Measurements from ENCODE around the gene CANT1. TPM values are rescaled to one million over a fixed set of nuclear protein-coding genes. Genes with fewer than 3 reads are reported as not detected.
"Not testable (repeated sequence)": the region's sequence is repeated elsewhere in the genome, so short reads cannot be mapped to it uniquely, and the experiment has no call there.

CANT1 gene
- total RNA-seq, 2 experiments from 2014 or later: 48.7 to 51.0 TPM

DNA sequence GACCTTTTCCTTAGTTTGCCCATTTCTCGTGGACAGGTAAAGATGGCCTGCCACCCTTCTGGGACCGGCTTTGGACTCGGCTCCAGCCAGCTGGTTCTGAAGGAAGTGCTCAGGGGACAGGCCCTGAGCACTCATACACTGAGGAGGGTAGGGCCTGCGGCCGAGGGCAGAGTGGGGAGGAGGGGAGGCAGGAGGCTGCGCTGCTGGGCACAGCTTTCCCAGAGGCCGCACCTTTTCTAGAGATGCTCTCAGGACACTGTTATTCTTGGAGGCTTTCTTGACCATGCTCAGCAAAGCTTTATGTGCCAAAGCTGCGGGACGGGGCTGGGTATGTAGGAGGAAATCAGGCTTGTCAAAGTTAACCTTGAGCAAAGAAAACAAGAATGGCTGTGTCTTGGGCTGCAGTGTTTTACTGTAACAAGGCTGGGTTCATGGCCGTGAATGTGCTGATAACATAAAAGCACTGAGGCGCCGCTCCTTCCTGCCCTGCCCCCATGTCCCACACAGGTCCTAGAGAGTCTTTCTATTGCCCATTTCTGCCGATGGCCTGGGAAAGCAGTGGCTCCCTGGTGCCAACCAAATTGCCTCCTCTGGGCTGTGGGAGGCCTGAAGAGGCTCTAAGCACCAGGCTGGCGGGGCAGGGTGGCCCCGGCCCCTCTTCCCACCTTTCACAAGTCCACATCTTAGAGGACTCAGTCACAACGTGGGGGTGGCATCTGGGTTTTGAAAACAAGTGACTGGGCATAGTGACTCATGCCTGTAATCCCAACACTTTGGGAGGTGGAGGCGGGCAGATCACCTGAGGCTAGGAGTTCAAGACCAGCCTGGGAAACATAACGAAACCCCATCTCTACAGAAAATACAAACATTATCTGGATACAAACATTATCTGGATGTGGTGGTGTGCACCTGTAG, 62.1 kb downstream of the CANT1 start:
- no peaks in the 10 kb centered on the region for H3K36me3 Mint-ChIP-seq (ENCODE audit: low read depth)
- H3K4me3 Mint-ChIP-seq: no peak overlapping the region
- peaks cover 20% of the 10 kb centered on the region for H3K9me3 Mint-ChIP-seq
- no peaks in the 10 kb centered on the region for H3K4me1 Mint-ChIP-seq (ENCODE audit: low read depth)
- H3K27ac Mint-ChIP-seq: no peak overlapping the region
- CTCF ChIA-PET: interaction anchor here (1.0 kb wide), 1 partner anchor 81 kb away, joined by 5 read pairs; no protein-coding TSS in a partner anchor
- no peaks in the 10 kb centered on the region for H3K27me3 Mint-ChIP-seq (ENCODE audit: low read depth)
- intact Hi-C loops (cut with micrococcal nuclease): no loop called here
- DNase-seq: no peak

DNA sequence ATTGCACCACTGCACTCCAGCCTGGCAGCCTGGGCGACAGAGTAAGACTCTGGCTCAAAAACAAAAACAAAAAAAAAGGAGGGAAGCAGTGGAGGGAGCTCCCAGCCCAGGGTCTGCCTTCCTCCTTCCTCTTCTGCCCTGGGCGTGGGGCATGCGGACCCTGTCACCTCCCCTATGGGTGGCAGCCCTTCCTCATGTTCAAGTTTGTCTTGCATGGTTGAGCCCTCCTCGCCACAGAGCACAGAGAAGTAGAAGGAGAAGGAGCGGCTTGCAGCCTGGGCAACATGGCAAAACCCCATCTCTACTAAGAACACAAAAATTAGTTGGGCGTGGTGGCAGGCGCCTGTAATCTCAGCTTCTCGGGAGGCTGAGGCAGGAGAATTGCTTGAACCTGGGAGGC, 62.9 kb downstream of the CANT1 start:
- Mint-ChIP-seq H3K9me3 (peaks cover 20% of the 10 kb centered on the region), H3K27me3 (ENCODE audit: low read depth) (no peaks in the 10 kb centered on the region), H3K4me1 (ENCODE audit: low read depth) (no peaks in the 10 kb centered on the region), H3K27ac (no peak overlapping the region), H3K4me3 (no peak overlapping the region), H3K36me3 (ENCODE audit: low read depth) (no peaks in the 10 kb centered on the region)
- intact Hi-C loops (cut with micrococcal nuclease): no loop called here
- no peak for DNase-seq
- CTCF ChIA-PET: interaction anchor here (0.7 kb wide), 1 partner anchor 19 kb away, joined by 4 read pairs; no protein-coding TSS in a partner anchor

DNA sequence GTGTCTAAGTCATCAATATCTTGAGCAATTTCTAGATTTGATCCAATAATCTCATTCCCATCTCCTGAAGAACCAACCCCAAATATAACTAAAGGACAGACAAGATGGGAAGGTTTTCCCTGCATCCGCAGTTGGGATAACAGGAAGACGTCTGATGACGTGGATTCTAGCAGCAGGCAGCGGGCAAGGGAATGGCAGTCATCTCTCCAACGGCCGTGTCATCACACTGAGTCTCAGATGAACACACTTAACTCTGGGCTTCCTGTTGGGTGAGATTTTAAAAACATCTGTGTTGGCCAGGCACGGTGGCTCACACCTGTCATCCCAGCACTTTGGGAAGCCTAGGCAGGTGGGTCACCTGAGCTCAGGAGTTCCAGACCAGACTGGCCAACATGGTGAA, 63.4 kb downstream of the CANT1 start:
- DNase-seq: no peak
- CTCF ChIA-PET: interaction anchor here (0.7 kb wide), 1 partner anchor 19 kb away, joined by 4 read pairs; no protein-coding TSS in a partner anchor
- no peaks in the 10 kb centered on the region for H3K27me3 Mint-ChIP-seq (ENCODE audit: low read depth)
- peaks cover 16% of the 10 kb centered on the region for H3K9me3 Mint-ChIP-seq
- intact Hi-C loops (cut with micrococcal nuclease): no loop called here
- H3K27ac Mint-ChIP-seq: no peak overlapping the region
- no peaks in the 10 kb centered on the region for H3K36me3 Mint-ChIP-seq (ENCODE audit: low read depth)
- H3K4me1 Mint-ChIP-seq (ENCODE audit: low read depth): no peaks in the 10 kb centered on the region
- no peak overlapping the region for H3K4me3 Mint-ChIP-seq

DNA sequence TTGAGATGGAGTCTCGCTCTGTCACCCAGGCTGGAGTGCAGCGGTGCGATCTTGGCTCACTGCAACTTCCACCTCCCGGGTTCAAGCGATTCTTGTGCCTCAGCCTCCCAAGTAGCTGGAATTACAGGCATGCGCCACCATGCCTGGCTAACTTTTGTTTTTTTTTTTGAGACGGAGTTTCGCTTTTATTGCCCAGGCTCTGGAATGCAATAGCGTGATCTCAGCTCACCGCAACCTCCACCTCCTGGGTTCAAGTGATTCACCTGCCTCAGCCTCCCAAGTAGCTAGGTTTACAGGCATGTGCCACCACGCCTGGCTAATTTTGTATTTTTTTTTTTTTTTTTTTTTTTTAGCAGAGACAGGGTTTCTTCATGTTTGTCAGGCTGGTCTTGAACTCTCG, 64.1 kb downstream of the CANT1 start:
- H3K27me3 Mint-ChIP-seq (ENCODE audit: low read depth); intact Hi-C loops (cut with micrococcal nuclease); H3K9me3 Mint-ChIP-seq; H3K27ac Mint-ChIP-seq; H3K36me3 Mint-ChIP-seq (ENCODE audit: low read depth); CTCF ChIA-PET; H3K4me3 Mint-ChIP-seq; H3K4me1 Mint-ChIP-seq (ENCODE audit: low read depth); DNase-seq: not testable (repeated sequence)

DNA sequence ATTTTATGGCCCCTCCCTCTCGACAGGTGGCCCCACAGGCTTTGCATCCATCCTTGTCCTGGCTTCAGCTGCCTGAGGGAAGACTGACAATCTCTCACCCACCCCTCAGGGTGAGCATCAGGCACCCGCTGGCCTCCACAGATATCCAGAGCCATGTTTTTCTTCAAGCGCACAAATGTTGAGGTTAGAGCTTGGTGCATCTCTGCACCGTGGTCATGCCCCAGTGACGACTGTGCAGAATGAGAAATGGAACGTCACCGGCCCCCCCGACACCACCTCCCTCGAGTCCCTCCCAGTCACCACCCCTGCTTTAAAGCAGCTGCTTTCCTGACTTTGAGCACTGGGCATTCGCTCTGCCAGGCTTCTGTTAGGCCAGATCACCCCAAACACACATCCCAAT, 64.6 kb downstream of the CANT1 start:
- no peak overlapping the region for H3K27ac Mint-ChIP-seq
- peaks cover 4% of the 10 kb centered on the region for H3K9me3 Mint-ChIP-seq
- CTCF ChIA-PET: interaction anchor here (1.4 kb wide), 1 partner anchor 26 kb away, joined by 3 read pairs; no protein-coding TSS in a partner anchor
- H3K36me3 Mint-ChIP-seq (ENCODE audit: low read depth): no peaks in the 10 kb centered on the region
- no peaks in the 10 kb centered on the region for H3K27me3 Mint-ChIP-seq (ENCODE audit: low read depth)
- H3K4me3 Mint-ChIP-seq: no peak overlapping the region
- no peaks in the 10 kb centered on the region for H3K4me1 Mint-ChIP-seq (ENCODE audit: low read depth)
- DNase-seq: no peak
- intact Hi-C loops (cut with micrococcal nuclease): no loop called here

DNA sequence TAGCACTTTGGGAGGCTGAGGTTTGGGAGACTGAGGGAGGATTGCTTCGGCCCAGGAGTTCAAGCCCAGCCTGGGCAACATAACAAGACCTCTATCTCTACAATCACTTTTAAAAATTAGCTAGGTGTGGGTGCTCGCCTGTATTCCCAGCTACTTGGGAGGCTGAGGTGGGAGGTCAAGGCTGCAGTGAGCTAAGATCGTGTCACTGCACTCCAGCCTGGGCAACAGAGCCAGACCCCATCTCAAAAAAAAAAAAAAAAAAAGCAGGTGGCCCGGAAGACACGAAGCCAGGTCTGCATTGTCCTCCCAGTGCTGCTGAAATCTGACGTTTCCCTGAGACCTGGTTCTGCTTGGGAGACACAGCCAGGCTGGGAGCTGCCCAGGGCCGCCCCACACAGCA, 65.5 kb downstream of the CANT1 start:
- H3K27ac Mint-ChIP-seq: no peak overlapping the region
- CTCF ChIA-PET: interaction anchor here (0.7 to 1.4 kb wide), 3 partner anchors 27 to 450 kb away, joined by 3 to 4 read pairs (median 3); no protein-coding TSS in a partner anchor
- no peaks in the 10 kb centered on the region for H3K9me3 Mint-ChIP-seq
- no peak for DNase-seq
- no peak overlapping the region for H3K4me3 Mint-ChIP-seq
- H3K27me3 Mint-ChIP-seq (ENCODE audit: low read depth): no peaks in the 10 kb centered on the region
- H3K4me1 Mint-ChIP-seq (ENCODE audit: low read depth): no peaks in the 10 kb centered on the region
- no peaks in the 10 kb centered on the region for H3K36me3 Mint-ChIP-seq (ENCODE audit: low read depth)
- intact Hi-C loops (cut with micrococcal nuclease): no loop called here

Other genes with a start within 250 kb of the CANT1 start
- 100 to 1,000 TPM; 145 to 149 TPM for gene CYTH1, start 227.5 kb downstream of the CANT1 start, total RNA-seq
- gene USP36, start 168.9 kb downstream of the CANT1 start, total RNA-seq: 10 to 100 TPM; 65.3 to 68.7 TPM
- gene CEP295NL, start 106.6 kb downstream of the CANT1 start, total RNA-seq: not detected
- gene TIMP2, start 84.4 kb downstream of the CANT1 start, total RNA-seq: under 1 TPM; 0.35 to 0.43 TPM
- gene LGALS3BP, start 29.8 kb downstream of the CANT1 start, total RNA-seq: 10 to 100 TPM; 59.9 to 65.4 TPM
- gene C1QTNF1, start 14.4 kb upstream of the CANT1 start, total RNA-seq: under 1 TPM; 0.14 to 0.32 TPM
- 10 to 100 TPM; 49.5 to 51.2 TPM for gene ENGASE, start 65.1 kb upstream of the CANT1 start, total RNA-seq

All from activated naive CD4-positive, alpha-beta T cell treated with anti-CD3 and anti-CD28 coated beads for 36 hours (primary cell).